GM12878 (cell line): Measurements from ENCODE around the gene ROBO1.

Experiments used
- CBFB ChIP-seq: IDR thresholded peaks from 2 replicates; pipeline ENCODE4 v1.6.1; 2016; ENCODE audit warnings: antibody characterized with exemption, low read depth
- CEBPB ChIP-seq, 2 experiments: fragments of 150-350 bp in 1 of 2; IDR thresholded peaks; 2 replicates each; pipeline ENCODE4 v1.6.1; 2012 to 2014; ENCODE audit warnings: low read depth in 2 of 2, low read length in 2 of 2, borderline replicate concordance in 1 of 2, inconsistent platforms in 1 of 2
- CTCF ChIP-seq, 3 experiments: IDR thresholded peaks in 2 of 3; conservative IDR thresholded peaks in 1 of 3; 2 replicates each; pipeline ENCODE4 v1.5.1; 2011; ENCODE audit warnings: low read depth in 3 of 3, low read length in 3 of 3, mild to moderate bottlenecking in 3 of 3, control low read depth in 2 of 3, moderate library complexity in 2 of 3, inconsistent platforms in 1 of 3, mixed read lengths in 1 of 3; ENCODE audit not compliant: control insufficient read depth in 2 of 3, insufficient read depth in 1 of 3; ENCODE audit errors: extremely low read depth in 1 of 3
- ESRRA ChIP-seq: IDR thresholded peaks from 2 replicates; pipeline ENCODE4 v1.6.1; 2012; ENCODE audit warnings: mild to moderate bottlenecking, low read length, improper control_type of control experiment
- HDAC6 ChIP-seq: fragments of 200-600 bp; sonication (generic); IDR thresholded peaks from one replicate; pipeline ENCODE4 v1.8.0; 2017; ENCODE audit warnings: antibody characterized with exemption; ENCODE audit not compliant: unreplicated experiment
- MYC ChIP-seq: IDR thresholded peaks from 2 replicates; pipeline ENCODE4 v1.6.1; 2011; ENCODE audit warnings: mild to moderate bottlenecking, low read length, moderate library complexity, inconsistent platforms; ENCODE audit not compliant: insufficient read depth, insufficient replicate concordance, insufficient read length, severe bottlenecking
- POLR2A ChIP-seq: IDR thresholded peaks from 2 replicates; pipeline ENCODE4 v1.6.1; 2011; ENCODE audit warnings: low read depth, mild to moderate bottlenecking, low read length
- POLR2AphosphoS5 ChIP-seq: IDR thresholded peaks from 2 replicates; pipeline ENCODE4 v1.6.1; 2011; ENCODE audit warnings: mild to moderate bottlenecking, low read length, inconsistent platforms
- RAD21 ChIP-seq: IDR thresholded peaks from 2 replicates; pipeline ENCODE4 v1.6.1; 2011; ENCODE audit warnings: mild to moderate bottlenecking, low read depth, low read length, moderate library complexity; ENCODE audit not compliant: insufficient read depth
- SRF ChIP-seq, 2 experiments: IDR thresholded peaks; 2 replicates each; pipeline ENCODE4 v1.6.1; 2011; ENCODE audit warnings: low read depth in 2 of 2, low read length in 2 of 2, mild to moderate bottlenecking in 1 of 2, moderate library complexity in 1 of 2
- STAT3 ChIP-seq: IDR thresholded peaks from 2 replicates; pipeline ENCODE4 v1.6.1; 2011; ENCODE audit warnings: low read depth, low read length, improper control_type of control experiment
- TAF1 ChIP-seq: IDR thresholded peaks from 2 replicates; pipeline ENCODE4 v1.6.1; 2011; ENCODE audit warnings: mild to moderate bottlenecking, low read depth, low read length, borderline replicate concordance
- TCF12 ChIP-seq: IDR thresholded peaks from 2 replicates; pipeline ENCODE4 v1.6.1; 2011; ENCODE audit warnings: low read depth, mild to moderate bottlenecking, low read length
- ZBTB40 ChIP-seq: fragments of 450-650 bp; IDR thresholded peaks from 2 replicates; pipeline ENCODE4 v1.6.1; 2016; ENCODE audit warnings: mild to moderate bottlenecking, moderate library complexity, borderline replicate concordance

- no peak for TF ChIP-seq TAF1
- no peak for TF ChIP-seq SRF (IDR thresholded peaks at IDR 0.05; ENCODE audit: low read depth in 2 of 2, low read length in 2 of 2)
- no peak for TF ChIP-seq TCF12
- TF ChIP-seq STAT3: no peak
- no peak for TF ChIP-seq CTCF (IDR thresholded peaks at IDR 0.05 in 2 of 3, conservative IDR thresholded peaks at IDR 0.05 in 1 of 3; ENCODE audit: control insufficient read depth in 2 of 3, extremely low read depth in 1 of 3, insufficient read depth in 1 of 3, low read depth in 3 of 3, low read length in 3 of 3)
- no peak for TF ChIP-seq MYC
- TF ChIP-seq ZBTB40: no peak
- TF ChIP-seq RAD21: no peak
- TF ChIP-seq POLR2AphosphoS5: no peak
- no peak for TF ChIP-seq CEBPB (IDR thresholded peaks at IDR 0.05; ENCODE audit: borderline replicate concordance in 1 of 2, low read depth in 2 of 2, low read length in 2 of 2)
- no peak for TF ChIP-seq CBFB
- no peak for TF ChIP-seq HDAC6
- TF ChIP-seq POLR2A: no peak
- no peak for TF ChIP-seq ESRRA
These were observed 986.4 kb downstream of the ROBO1 start for GRCh38 chr3:78781351-78781750.
